ENCODE measurements around the gene AGA.

AGA gene

GRCh38 chr4:177484613-177485021 is 42.4 kb upstream of the AGA start:
- POLR2A ChIA-PET = no interaction called here
- no peak for TF ChIP-seq CTCF (IDR thresholded peaks at IDR 0.05; ENCODE audit: control extremely low read depth, extremely low read depth, low read depth, missing control alignments)
- DNase-seq (ENCODE audit: extremely low spot score) = no peak
- CTCF ChIA-PET = interaction anchor here (1.8 to 2.5 kb wide), 2 partner anchors 9 to 12 kb away, joined by 4 to 10 read pairs; no protein-coding TSS in a partner anchor

- DNase-seq (ENCODE audit: extremely low spot score) = no peak
- TF ChIP-seq CTCF (IDR thresholded peaks at IDR 0.05; ENCODE audit: control extremely low read depth, extremely low read depth, low read depth, missing control alignments) = no peak
- CTCF ChIA-PET = interaction anchor here (1.6 to 2.5 kb wide), 3 partner anchors 10 to 32 kb away, joined by 3 to 10 read pairs (median 4); no protein-coding TSS in a partner anchor
- POLR2A ChIA-PET = no interaction called here
Observed at GRCh38 chr4:177483760-177484159, 41.5 kb upstream of the AGA start.

GRCh38 chr4:177483271-177483670 is 41.0 kb upstream of the AGA start:
- ChIA-PET POLR2A (no interaction called here), CTCF (interaction anchor here (1.6 to 2.5 kb wide), 3 partner anchors 11 to 31 kb away, joined by 3 to 10 read pairs (median 4); no protein-coding TSS in a partner anchor)
- no peak for DNase-seq (ENCODE audit: extremely low spot score)
- TF ChIP-seq CTCF (IDR thresholded peaks at IDR 0.05; ENCODE audit: control extremely low read depth, extremely low read depth, low read depth, missing control alignments) = no peak

GRCh38 chr4:177482367-177482766 is 40.1 kb upstream of the AGA start:
- CTCF ChIA-PET = interaction anchor here (1.6 kb wide), 1 partner anchor 30 kb away, joined by 3 read pairs; no protein-coding TSS in a partner anchor
- POLR2A ChIA-PET = no interaction called here
- no peak for TF ChIP-seq CTCF (IDR thresholded peaks at IDR 0.05; ENCODE audit: control extremely low read depth, extremely low read depth, low read depth, missing control alignments)
- no peak for DNase-seq (ENCODE audit: extremely low spot score)

- no peak for TF ChIP-seq CTCF (IDR thresholded peaks at IDR 0.05; ENCODE audit: control extremely low read depth, extremely low read depth, low read depth, missing control alignments)
- CTCF ChIA-PET = interaction anchor here (1.7 to 1.9 kb wide), 2 partner anchors 9 to 13 kb away, joined by 5 to 8 read pairs; no protein-coding TSS in a partner anchor
- POLR2A ChIA-PET = no interaction called here
- DNase-seq (ENCODE audit: extremely low spot score) = no peak
Observed at GRCh38 chr4:177480795-177481194, 38.6 kb upstream of the AGA start.

GRCh38 chr4:177479063-177479462 is 36.8 kb upstream of the AGA start:
- no peak for DNase-seq (ENCODE audit: extremely low spot score)
- POLR2A ChIA-PET = no interaction called here
- TF ChIP-seq CTCF (IDR thresholded peaks at IDR 0.05; ENCODE audit: control extremely low read depth, extremely low read depth, low read depth, missing control alignments) = no peak
- CTCF ChIA-PET = interaction anchor here (1.3 to 1.6 kb wide), 2 partner anchors 14 to 229 kb away, joined by 3 to 4 read pairs; no protein-coding TSS in a partner anchor
